Parathyroid adenoma (tissue), 2 donors: Measurements from ENCODE around the gene OPA3.
"Not testable (repeated sequence)": the region's sequence is repeated elsewhere in the genome, so short reads cannot be mapped to it uniquely, and the experiment has no call there.

Experiments
- H2AFZ ChIP-seq: fragments of 300-600 bp; sonication (generic); one replicate; pipeline ENCODE4 v1.7.0; 2017; ENCODE audit warnings: antibody characterized with exemption, mild to moderate bottlenecking
- H3K27ac ChIP-seq: fragments of 300-600 bp; sonication (generic); one replicate; pipeline ENCODE4 v1.7.0; 2017
- H3K27me3 ChIP-seq: fragments of 300-600 bp; sonication (generic); one replicate; pipeline ENCODE4 v1.7.0; 2017; ENCODE audit warnings: low read length; ENCODE audit not compliant: control insufficient read depth, insufficient read depth
- H3K36me3 ChIP-seq: fragments of 300-600 bp; sonication (generic); one replicate; pipeline ENCODE4 v1.7.0; 2017; ENCODE audit warnings: low read length; ENCODE audit not compliant: control insufficient read depth, insufficient read depth
- H3K4me1 ChIP-seq: fragments of 300-600 bp; sonication (generic); one replicate; pipeline ENCODE4 v1.7.0; 2017; ENCODE audit warnings: control low read depth
- H3K4me2 ChIP-seq: fragments of 300-600 bp; sonication (generic); one replicate; pipeline ENCODE4 v1.7.0; 2017; ENCODE audit warnings: low read length
- H3K4me3 ChIP-seq: fragments of 300-600 bp; sonication (generic); one replicate; pipeline ENCODE4 v1.7.0; 2017; ENCODE audit warnings: low read depth, low read length
- H3K79me2 ChIP-seq: fragments of 300-600 bp; sonication (generic); one replicate; pipeline ENCODE4 v1.7.0; 2017; ENCODE audit warnings: control low read depth
- H3K9ac ChIP-seq: fragments of 300-600 bp; sonication (generic); one replicate; pipeline ENCODE4 v1.7.0; 2017; ENCODE audit warnings: mild to moderate bottlenecking
- H3K9me3 ChIP-seq: fragments of 300-600 bp; sonication (generic); one replicate; pipeline ENCODE4 v1.7.0; 2017; ENCODE audit warnings: low read length; ENCODE audit not compliant: control insufficient read depth
- CTCF ChIP-seq: fragments of 300-600 bp; sonication (generic); IDR thresholded peaks from one replicate; pipeline ENCODE4 v1.7.0; 2017; ENCODE audit warnings: antibody characterized with exemption, mild to moderate bottlenecking
- donor health status: primary hyperparathyroidism.

OPA3 gene

GRCh38 chr19:45584332-45585157 is at the start of gene OPA3:
Gene OPA3, minus strand, starts transcription at chr19:45584802. Its CDS starts 38 bp downstream, at chr19:45584764.
- H3K4me1 ChIP-seq: peaks cover 13% of the 10 kb centered on the region
- peak within 1 kb of the TSS; percentile 100 for H3K4me3 ChIP-seq
- TF ChIP-seq CTCF: peak; percentile 21

GRCh38 chr19:45632468-45633196 is 48.0 kb upstream of the OPA3 start:
- Histone ChIP-seq H3K27ac (no peak overlapping the region), H3K36me3 (no peaks in the 10 kb centered on the region), H2AFZ (no peak overlapping the region), H3K9me3 (no peaks in the 10 kb centered on the region), H3K9ac (no peak overlapping the region), H3K79me2 (peaks cover 7% of the 10 kb centered on the region), H3K4me3 (no peak overlapping the region), H3K4me2 (no peak overlapping the region), H3K4me1 (peaks cover 22% of the 10 kb centered on the region), H3K27me3 (no peaks in the 10 kb centered on the region)
- TF ChIP-seq CTCF: no peak

More at GRCh38 chr19:45584332-45585157, at the start of gene OPA3:
- H3K4me2 ChIP-seq: peak within 1 kb of the TSS; percentile 100
- peak within 1 kb of the TSS; percentile 98 for H3K27ac ChIP-seq
- H3K27me3 ChIP-seq: no peaks in the 10 kb centered on the region
- H2AFZ ChIP-seq: peak within 1 kb of the TSS; percentile 94
- no peaks in the 10 kb centered on the region for H3K9me3 ChIP-seq
- H3K9ac ChIP-seq: peak within 1 kb of the TSS; percentile 78
- H3K36me3 ChIP-seq: no peaks in the 10 kb centered on the region
- peaks cover 16% of the 10 kb centered on the region for H3K79me2 ChIP-seq

- TF ChIP-seq CTCF: no peak
- no peak overlapping the region for H3K4me3 ChIP-seq
- H2AFZ ChIP-seq: no peak overlapping the region
- H3K79me2 ChIP-seq: peaks cover 7% of the 10 kb centered on the region
- H3K27ac ChIP-seq: no peak overlapping the region
- no peak overlapping the region for H3K9ac ChIP-seq
- no peaks in the 10 kb centered on the region for H3K27me3 ChIP-seq
- H3K4me1 ChIP-seq: peaks cover 4% of the 10 kb centered on the region
- H3K36me3 ChIP-seq: no peaks in the 10 kb centered on the region
- H3K4me2 ChIP-seq: no peak overlapping the region
- H3K9me3 ChIP-seq: no peaks in the 10 kb centered on the region
These were observed 45.9 kb upstream of the OPA3 start for GRCh38 chr19:45630463-45630862.

- Histone ChIP-seq H3K4me2 (no peak overlapping the region), H3K4me3 (no peak overlapping the region), H3K4me1 (no peaks in the 10 kb centered on the region), H3K36me3 (no peaks in the 10 kb centered on the region), H3K9me3 (no peaks in the 10 kb centered on the region), H3K9ac (no peak overlapping the region), H2AFZ (no peak overlapping the region), H3K79me2 (peaks cover 4% of the 10 kb centered on the region), H3K27me3 (no peaks in the 10 kb centered on the region), H3K27ac (no peak overlapping the region)
- no peak for TF ChIP-seq CTCF
These were observed 45.1 kb upstream of the OPA3 start for GRCh38 chr19:45629704-45630103.

GRCh38 chr19:45628219-45628618 is 43.6 kb upstream of the OPA3 start:
- H3K79me2 ChIP-seq, H3K27me3 ChIP-seq, H3K4me3 ChIP-seq, H3K4me2 ChIP-seq, H3K4me1 ChIP-seq, H3K9ac ChIP-seq, H3K9me3 ChIP-seq, H2AFZ ChIP-seq, H3K36me3 ChIP-seq, H3K27ac ChIP-seq: not testable (repeated sequence)
